ENCODE results near the gene UTP3. TPM values are rescaled to one million over a fixed set of nuclear protein-coding genes. Genes with fewer than 3 reads are reported as not detected.
A peak's percentile ranks its signal among the peaks of the same experiment; 100 is the strongest.

UTP3 gene
- total RNA-seq, 1 donor: 14.5 TPM

GRCh38 chr4:70718811-70719604 is 30.7 kb downstream of the UTP3 start:
- H4K20me1 ChIP-seq (ENCODE audit: insufficient read depth, low read length): no peaks in the 10 kb centered on the region
- H2AFZ ChIP-seq (ENCODE audit: low read length): peak overlapping the region; percentile 5
- H3K4me3 ChIP-seq (ENCODE audit: insufficient read depth, low read length): no peak overlapping the region
- TF ChIP-seq CTCF (IDR thresholded peaks at IDR 0.05; ENCODE audit: extremely low read depth, low read depth, low read length): no peak
- peaks cover 16% of the 10 kb centered on the region for H3K4me1 ChIP-seq (ENCODE audit: insufficient read depth, low read length)
- peak; percentile 38 for DNase-seq (ENCODE audit: insufficient read length, low spot score, missing footprints)
- H3K36me3 ChIP-seq (ENCODE audit: insufficient read depth, low read length): no peaks in the 10 kb centered on the region
- no peak overlapping the region for H3K4me2 ChIP-seq (ENCODE audit: insufficient read depth, low read length)
- no peak overlapping the region for H3K27ac ChIP-seq (ENCODE audit: low read depth, low read length)
- no peaks in the 10 kb centered on the region for H3K27me3 ChIP-seq (ENCODE audit: insufficient read depth, low read length)
- H3K79me2 ChIP-seq (ENCODE audit: insufficient read depth, low read length): peaks cover 81% of the 10 kb centered on the region
- H3K9me3 ChIP-seq (ENCODE audit: low read depth, low read length): no peaks in the 10 kb centered on the region

DNA sequence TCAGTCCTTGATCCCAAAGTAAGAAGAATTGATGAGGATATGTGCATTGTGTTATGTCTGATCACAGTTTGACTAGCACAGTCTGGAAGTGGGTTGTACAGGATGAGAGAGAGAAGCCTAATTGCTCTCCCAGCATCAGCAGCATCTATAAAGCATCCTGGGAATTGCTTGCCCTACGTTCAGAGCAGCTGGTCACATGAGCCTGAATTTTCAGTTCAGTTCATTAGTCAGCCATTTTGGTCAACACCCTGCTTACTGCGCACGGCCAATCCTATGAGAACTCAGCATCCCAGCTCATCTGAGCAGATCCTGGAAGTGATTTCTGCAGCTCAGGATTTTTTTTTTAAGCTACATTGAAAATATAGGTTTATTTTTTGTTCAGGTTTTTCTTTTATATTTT is 33.4 kb downstream of the UTP3 start, which contains the start of gene RUFY3:
TSS of gene RUFY3 (plus strand) at position 218 of the 400 bp plus-strand sequence. CDS start 610 bp downstream, outside the sequence.
- H3K9me3 ChIP-seq (ENCODE audit: low read depth, low read length): no peaks in the 10 kb centered on the region
- DNase-seq (ENCODE audit: insufficient read length, low spot score, missing footprints): peak; percentile 91
- no peak within 1 kb of the TSS for H2AFZ ChIP-seq (ENCODE audit: low read length)
- no peaks in the 10 kb centered on the region for H4K20me1 ChIP-seq (ENCODE audit: insufficient read depth, low read length)
- H3K4me3 ChIP-seq (ENCODE audit: insufficient read depth, low read length): peak within 1 kb of the TSS; percentile 67
- H3K4me2 ChIP-seq (ENCODE audit: insufficient read depth, low read length): peak within 1 kb of the TSS; percentile 78
- peaks cover 85% of the 10 kb centered on the region for H3K79me2 ChIP-seq (ENCODE audit: insufficient read depth, low read length)
- H3K36me3 ChIP-seq (ENCODE audit: insufficient read depth, low read length): no peaks in the 10 kb centered on the region
- peak within 1 kb of the TSS; percentile 82 for H3K27ac ChIP-seq (ENCODE audit: low read depth, low read length)
- no peaks in the 10 kb centered on the region for H3K27me3 ChIP-seq (ENCODE audit: insufficient read depth, low read length)
- TF ChIP-seq CTCF (IDR thresholded peaks at IDR 0.05; ENCODE audit: extremely low read depth, low read depth, low read length): no peak
- peaks cover 14% of the 10 kb centered on the region for H3K4me1 ChIP-seq (ENCODE audit: insufficient read depth, low read length)

- peaks cover 85% of the 10 kb centered on the region for H3K79me2 ChIP-seq (ENCODE audit: insufficient read depth, low read length)
- H3K27me3 ChIP-seq (ENCODE audit: insufficient read depth, low read length): no peaks in the 10 kb centered on the region
- H3K4me1 ChIP-seq (ENCODE audit: insufficient read depth, low read length): peaks cover 14% of the 10 kb centered on the region
- no peak for TF ChIP-seq CTCF (IDR thresholded peaks at IDR 0.05; ENCODE audit: extremely low read depth, low read depth, low read length)
- H3K36me3 ChIP-seq (ENCODE audit: insufficient read depth, low read length): no peaks in the 10 kb centered on the region
- no peak overlapping the region for H2AFZ ChIP-seq (ENCODE audit: low read length)
- no peaks in the 10 kb centered on the region for H3K9me3 ChIP-seq (ENCODE audit: low read depth, low read length)
- DNase-seq (ENCODE audit: insufficient read length, low spot score, missing footprints): no peak
- H3K4me3 ChIP-seq (ENCODE audit: insufficient read depth, low read length): peak overlapping the region; percentile 67
- H3K4me2 ChIP-seq (ENCODE audit: insufficient read depth, low read length): peak overlapping the region; percentile 78
- H3K27ac ChIP-seq (ENCODE audit: low read depth, low read length): peak overlapping the region; percentile 82
- no peaks in the 10 kb centered on the region for H4K20me1 ChIP-seq (ENCODE audit: insufficient read depth, low read length)
Observed at GRCh38 chr4:70722199-70722791, 34.0 kb downstream of the UTP3 start.

DNA sequence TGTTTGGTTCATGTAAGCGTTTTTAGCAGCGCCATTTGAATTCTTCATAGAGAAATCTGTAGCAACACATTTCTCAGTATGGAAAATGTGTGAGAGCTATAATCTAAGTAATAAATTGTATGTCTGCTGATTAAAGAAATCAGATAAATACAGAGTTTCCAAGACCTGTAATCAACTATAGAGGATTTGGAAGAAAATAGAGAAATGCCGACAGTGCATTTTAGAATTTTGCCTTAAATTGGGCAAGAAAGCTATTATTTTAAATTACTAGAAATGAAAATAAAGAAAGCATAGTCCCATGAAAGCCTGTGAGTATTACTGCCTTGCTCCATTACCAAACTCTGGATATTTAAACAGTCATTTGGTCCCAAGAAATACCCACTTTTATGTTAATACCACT is 36.1 kb downstream of the UTP3 start:
- no peak for TF ChIP-seq CTCF (IDR thresholded peaks at IDR 0.05; ENCODE audit: extremely low read depth, low read depth, low read length)
- Histone ChIP-seq H3K36me3 (ENCODE audit: insufficient read depth, low read length) (no peaks in the 10 kb centered on the region), H4K20me1 (ENCODE audit: insufficient read depth, low read length) (no peaks in the 10 kb centered on the region), H3K79me2 (ENCODE audit: insufficient read depth, low read length) (peaks cover 83% of the 10 kb centered on the region), H3K9me3 (ENCODE audit: low read depth, low read length) (no peaks in the 10 kb centered on the region), H2AFZ (ENCODE audit: low read length) (no peak overlapping the region), H3K27me3 (ENCODE audit: insufficient read depth, low read length) (no peaks in the 10 kb centered on the region), H3K27ac (ENCODE audit: low read depth, low read length) (no peak overlapping the region), H3K4me1 (ENCODE audit: insufficient read depth, low read length) (peaks cover 8% of the 10 kb centered on the region), H3K4me2 (ENCODE audit: insufficient read depth, low read length) (no peak overlapping the region), H3K4me3 (ENCODE audit: insufficient read depth, low read length) (no peak overlapping the region)
- peak; percentile 76 for DNase-seq (ENCODE audit: insufficient read length, low spot score, missing footprints)
